TTC549 (cell line): ENCODE data around the gene TNRC6A.
A peak's percentile ranks its signal among the peaks of the same experiment; 100 is the strongest.
"Not testable (repeated sequence)": the region's sequence is repeated elsewhere in the genome, so short reads cannot be mapped to it uniquely, and the experiment has no call there.

Experiments
- FAIRE-seq: peaks from 2 replicates; lab custom pipeline; 2012; peaks lifted over from hg19 to GRCh38; lab: Jason Lieb, UNC

TNRC6A gene

GRCh38 chr16:24729243-24729950, at the start of gene TNRC6A:
Gene TNRC6A (plus strand): TSS chr16:24729651. CDS start chr16:24729842, 191 bp downstream.
- no peak for FAIRE-seq

DNA sequence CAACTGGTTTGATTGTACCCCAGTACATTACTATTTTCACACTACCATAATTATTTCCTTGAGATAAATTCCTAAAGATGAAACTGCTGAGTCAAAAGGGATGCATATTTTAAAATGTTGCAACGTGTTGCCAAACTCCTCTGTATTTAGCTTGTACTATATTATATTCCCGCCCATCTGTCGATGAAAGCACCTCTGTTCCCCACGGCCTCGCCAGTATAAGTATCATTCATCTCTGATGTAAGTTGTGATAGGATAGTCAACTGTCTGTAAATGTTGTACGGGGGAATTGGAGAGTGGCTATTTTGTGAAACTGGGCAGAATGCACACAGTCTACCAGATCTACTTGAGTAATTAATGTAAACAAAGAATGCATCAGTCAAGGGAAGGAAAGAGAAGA, 47.7 kb upstream of the TNRC6A start:
- FAIRE-seq, result no peak

GRCh38 chr16:24683250-24683649, 46.2 kb upstream of the TNRC6A start:
- FAIRE-seq, result no peak

DNA sequence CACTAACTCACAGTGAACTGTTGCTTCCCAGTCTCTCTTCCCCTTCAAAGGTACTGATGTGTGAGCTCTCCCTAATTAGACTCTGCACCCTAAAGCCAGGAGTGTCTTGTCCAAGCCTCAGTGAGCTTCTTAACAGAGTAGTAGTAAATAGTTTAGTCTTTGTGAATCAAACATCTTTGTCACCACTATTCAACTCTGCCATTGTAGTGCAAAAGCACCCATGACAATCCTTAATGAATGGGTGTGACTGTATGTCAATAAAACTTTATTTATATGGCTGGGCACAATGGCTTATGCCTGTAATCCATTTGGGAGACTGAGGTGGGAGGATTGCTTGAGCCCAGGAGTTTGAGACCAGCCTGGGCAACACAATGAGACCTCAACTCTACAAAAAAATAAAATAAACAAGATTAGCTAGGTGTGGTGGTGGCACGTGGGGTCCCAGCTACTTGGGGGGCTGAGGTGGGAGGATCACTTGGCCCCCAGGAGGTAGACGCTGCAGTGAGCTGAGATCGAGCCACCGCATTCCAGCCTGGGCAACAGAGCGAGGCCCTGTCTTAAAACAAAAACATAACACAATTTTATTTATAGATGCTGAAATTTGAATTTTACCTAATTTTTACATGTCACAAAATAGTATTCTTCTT, 45.5 kb upstream of the TNRC6A start:
- FAIRE-seq, result no peak

DNA sequence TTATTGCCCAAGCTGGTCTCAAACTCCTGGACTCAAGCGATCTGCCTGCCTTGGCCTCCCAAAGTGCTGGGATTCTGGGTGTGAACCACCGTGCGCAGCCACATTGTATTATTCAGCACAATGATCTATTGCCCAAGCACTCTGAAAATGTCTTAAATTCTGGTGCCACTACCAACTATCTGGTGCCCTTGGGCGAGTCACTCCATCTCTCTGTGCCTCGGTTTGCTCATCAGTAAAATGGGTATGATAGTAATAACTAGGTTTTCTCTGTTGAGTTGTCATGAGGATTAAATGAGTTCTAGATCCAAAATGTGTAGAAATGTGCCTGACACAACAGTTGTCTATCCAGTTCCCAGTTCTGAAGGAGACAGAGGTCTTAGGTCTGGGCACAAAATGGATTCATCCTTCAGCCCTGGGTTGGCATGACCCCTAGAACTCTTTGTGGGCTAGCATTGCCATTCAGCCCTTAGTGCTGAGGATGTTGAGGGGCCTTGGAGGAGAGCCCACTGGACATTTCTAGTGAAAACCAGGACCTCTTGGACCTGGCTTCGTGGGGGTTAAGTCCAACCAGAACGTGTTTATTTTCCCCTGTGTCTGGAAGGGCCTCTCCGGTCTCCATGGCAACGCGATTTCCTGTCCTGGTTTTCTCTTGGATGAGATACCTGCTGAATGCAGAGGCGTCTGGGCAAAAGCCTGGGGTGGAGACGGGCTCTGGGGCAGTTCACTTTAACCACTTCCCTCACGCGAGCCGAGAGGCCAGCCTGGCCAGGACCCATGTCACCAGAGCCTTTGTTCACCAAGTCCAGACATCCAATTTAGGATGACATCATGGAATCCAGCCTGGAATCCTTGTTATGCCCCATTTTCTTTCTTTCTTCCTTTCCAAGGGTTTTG, 43.7 kb upstream of the TNRC6A start:
- FAIRE-seq, result no peak

- FAIRE-seq, result no peak
Observed at GRCh38 chr16:24686678-24687077, 42.8 kb upstream of the TNRC6A start.

DNA sequence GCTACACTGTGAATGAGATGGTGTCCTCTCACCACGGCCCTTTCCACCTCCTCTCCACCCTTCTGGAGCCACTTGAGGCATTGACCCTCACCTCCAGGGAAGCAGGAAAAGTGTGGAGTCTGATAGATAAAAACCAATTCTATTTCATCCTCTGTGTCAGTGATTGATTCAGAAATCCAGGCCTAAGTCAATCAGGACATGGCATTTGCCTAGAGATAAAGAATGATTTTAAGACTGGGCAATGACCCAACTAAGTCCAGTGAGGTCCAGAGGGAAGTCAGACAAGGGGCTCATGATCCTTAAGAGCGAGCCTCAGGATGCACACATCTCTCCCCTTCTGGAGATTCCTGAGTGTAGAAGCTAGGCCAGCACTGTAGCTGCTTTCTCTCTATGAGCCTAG, 41.1 kb upstream of the TNRC6A start:
- FAIRE-seq, result no peak

- FAIRE-seq, result peak; percentile 68
Observed at GRCh38 chr16:24689128-24689527, 40.3 kb upstream of the TNRC6A start.

GRCh38 chr16:24692854-24693253, 36.6 kb upstream of the TNRC6A start:
- no peak for FAIRE-seq

DNA sequence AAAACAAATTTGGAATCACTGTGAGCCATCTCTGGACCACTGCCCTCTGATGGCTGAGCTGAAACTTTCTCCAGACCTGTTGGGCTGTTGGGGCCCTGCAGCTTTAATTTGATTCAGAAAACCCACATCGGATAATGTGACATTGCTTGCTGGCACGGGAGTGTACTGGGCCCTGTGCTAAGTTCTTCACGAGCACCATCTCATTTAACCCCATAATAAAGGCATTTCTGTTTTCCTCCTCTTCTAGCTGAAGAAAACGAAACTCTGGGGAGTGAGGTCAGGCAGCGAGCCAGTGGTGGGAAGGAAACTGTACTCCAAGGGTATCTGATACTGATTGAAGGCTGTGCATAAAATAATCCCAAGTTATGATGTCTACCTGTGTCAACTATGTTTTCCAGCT, 34.5 kb upstream of the TNRC6A start:
- no peak for FAIRE-seq

DNA sequence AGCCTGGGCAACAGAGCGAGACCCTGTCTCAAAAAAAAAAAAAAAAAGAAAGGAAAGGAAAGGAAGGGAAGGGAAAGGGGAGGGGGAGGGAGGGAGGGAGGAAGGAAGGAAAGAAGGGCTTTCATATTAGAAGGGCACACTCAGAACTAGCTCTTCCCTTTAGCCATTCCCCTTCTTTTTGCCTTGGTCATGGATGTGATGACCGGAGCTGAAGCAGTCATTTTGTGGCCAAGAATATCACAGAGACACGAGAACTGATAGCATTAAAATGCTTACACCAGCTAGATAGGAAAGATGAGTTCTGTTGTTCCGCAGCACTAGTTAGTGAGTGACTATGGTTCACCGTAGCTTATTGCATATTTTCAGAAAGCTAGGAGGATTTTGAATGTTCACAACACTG, 32.8 kb upstream of the TNRC6A start:
- FAIRE-seq, result no peak

DNA sequence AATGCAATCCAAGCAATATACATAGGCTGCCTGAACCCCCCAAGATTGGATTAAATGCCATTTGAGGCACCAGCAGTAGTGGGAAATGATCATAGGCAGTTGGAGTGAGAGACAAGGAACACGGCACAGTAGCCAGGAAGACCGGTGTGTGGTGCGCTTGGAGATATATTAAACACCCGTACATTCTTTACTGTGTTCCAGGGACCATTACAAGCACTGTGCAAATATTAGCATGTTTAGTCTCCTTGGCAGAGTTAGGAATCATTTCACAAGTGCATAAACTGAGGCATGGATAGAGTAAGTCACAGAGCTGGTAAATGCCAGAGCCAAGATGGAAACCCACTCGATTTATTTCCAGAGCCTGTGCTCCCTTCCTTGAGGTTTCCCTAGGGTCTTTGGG, 31.1 kb upstream of the TNRC6A start:
- FAIRE-seq, result no peak

DNA sequence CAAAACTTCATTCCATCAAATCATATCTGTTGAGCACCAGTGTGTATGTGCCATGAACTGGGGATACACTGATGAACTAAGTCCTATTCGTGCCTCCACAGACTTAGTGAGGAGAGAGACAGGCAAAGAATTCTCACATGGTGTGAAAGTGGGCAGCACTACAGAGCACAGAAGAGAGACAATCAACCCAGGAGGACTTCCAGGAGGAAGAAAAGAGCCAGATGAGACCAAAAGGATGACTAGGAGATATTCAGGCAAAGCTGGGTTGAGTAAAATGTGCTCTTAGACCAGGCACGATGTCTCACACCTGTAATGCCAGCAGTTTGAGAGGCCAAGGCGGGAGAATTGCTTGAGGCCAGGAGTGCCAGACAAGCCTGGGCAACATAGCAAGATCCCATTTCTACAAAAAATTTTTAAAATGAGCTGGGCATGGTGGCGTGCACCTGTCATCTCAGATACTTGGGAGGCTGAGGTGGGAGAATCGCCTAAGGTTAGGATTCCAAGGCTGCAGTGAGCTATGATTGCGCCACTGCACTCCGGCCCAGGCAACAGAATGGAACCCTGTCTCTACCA, 30.2 kb upstream of the TNRC6A start:
- no peak for FAIRE-seq

GRCh38 chr16:24700549-24701392, 28.7 kb upstream of the TNRC6A start:
- FAIRE-seq, result peak; percentile 36

DNA sequence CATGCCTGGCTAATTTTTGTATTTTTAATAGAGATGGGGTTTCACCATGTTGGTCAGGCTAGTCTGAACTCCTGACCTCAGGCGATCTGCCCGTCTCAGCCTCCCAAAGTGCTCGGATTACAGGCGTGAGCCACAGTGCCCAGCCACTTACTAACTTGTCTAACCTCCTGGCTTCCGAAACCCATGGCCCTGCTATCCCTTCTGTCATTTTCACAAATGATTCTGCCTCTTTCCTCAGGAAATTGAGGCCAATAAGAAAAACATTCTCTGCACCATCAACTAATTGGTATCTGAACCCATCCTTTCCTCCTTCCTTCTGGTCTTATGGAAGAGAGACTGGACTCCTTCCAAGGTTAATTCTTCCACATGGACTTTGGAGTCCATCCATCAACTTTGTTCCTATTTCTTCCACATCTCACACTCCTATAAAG, 27.9 kb upstream of the TNRC6A start:
- no peak for FAIRE-seq

DNA sequence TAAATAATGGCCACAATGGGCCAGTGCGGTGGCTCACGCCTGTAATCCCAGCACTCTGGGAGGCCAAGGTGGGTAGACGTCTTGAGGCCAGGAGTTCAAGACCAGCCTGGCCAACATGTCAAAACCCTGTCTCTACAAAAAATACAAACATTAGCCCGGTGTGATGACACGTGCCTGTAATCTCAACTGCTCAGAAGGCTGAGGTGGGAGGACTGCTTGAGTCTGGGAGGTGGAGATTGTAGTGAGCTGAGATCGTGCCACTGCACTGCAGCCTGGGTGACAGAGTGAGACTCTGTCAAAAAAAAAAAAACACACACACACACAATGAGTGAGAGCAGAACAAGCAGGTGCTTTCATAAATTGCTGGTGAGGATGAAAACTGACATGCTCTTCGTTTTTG, 21.7 kb upstream of the TNRC6A start:
- FAIRE-seq, result not testable (repeated sequence)

- peak; percentile 81 for FAIRE-seq
Observed at GRCh38 chr16:24713379-24713778, 16.1 kb upstream of the TNRC6A start.

- no peak for FAIRE-seq
Observed at GRCh38 chr16:24717411-24717810, 12.0 kb upstream of the TNRC6A start.

DNA sequence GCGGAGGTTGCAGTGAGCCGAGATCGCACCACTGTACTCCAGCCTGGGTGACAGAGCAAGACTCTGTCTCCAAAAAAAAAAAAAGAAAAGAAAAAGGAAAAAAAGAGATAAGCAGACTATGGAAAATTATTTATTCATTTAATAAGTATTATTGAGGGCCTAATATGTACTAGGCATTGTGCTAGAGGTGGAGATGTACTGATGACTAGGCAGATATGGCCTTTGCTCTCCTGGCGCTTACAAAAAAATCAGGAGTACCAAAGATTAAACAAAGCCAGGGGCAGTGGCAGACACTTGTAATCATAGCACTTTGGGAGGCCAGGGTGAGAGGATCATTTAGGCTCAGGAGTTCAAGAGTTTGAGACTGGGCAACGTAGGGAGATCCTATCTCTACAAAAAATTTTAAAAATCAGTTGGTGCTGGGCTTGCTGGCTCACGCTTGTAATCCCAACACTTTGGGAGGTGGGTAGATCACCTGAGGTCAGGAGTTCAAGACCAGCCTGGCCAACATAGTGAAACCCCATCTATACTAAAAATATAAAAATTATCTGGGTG, 10.4 kb upstream of the TNRC6A start:
- no peak for FAIRE-seq

DNA sequence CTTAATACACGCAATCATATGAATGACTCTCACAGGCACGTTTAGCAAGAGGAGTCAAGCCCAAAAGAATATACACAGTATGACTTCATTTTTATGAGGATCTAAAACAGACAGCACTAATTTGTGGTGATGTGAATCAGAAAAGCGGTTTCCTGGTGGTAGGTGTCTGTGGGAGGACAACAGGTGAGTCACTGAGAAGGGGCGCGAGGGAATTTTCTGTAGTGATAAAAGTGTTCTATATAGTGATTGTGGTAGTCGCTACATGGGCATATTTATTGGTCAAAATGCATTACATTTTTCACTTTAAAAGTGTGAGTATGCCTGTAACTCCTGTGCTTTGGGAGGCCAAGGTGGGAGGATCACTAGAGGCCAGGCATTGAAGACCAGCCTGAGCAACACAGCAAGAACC, 7.6 kb upstream of the TNRC6A start:
- no peak for FAIRE-seq

DNA sequence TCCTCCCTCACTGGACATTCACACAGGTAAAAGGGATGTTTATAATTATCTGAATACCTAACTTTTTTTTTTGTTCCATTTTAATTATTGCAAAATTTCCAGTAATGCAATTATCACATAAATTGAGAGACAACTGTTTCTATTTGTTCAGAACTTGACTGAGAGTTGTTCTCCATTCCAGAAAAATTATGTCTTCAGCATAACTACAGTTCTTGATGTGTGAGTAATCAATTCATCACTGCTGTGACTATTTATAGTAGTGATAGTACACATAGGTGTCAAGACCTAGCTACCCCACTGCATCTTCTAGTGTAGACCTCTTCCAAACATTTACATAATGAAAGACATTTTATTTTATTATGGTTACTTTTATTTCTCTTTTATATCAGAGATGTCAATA, 5.8 kb upstream of the TNRC6A start:
- FAIRE-seq, result no peak
